Glutamatergic neuron (in vitro differentiated cells): ENCODE data around the gene SNX3. TPM values are rescaled to one million over a fixed set of nuclear protein-coding genes. Genes with fewer than 3 reads are reported as not detected.
"Not testable (repeated sequence)": the region's sequence is repeated elsewhere in the genome, so short reads cannot be mapped to it uniquely, and the experiment has no call there.

Experiments
- DNase-seq: peaks from one replicate; pipeline ENCODE4 v3.0.0; 2022
- H3K27ac Mint-ChIP-seq: one replicate; pipeline ENCODE4 v1.8.0; 2020; ENCODE audit warnings: mild to moderate bottlenecking, mixed read lengths, inconsistent platforms; ENCODE audit not compliant: unreplicated experiment
- H3K27me3 Mint-ChIP-seq: one replicate; pipeline ENCODE4 v1.8.0; 2020; ENCODE audit warnings: mild to moderate bottlenecking, moderate library complexity, mixed read lengths, inconsistent platforms; ENCODE audit not compliant: unreplicated experiment
- H3K36me3 Mint-ChIP-seq: one replicate; pipeline ENCODE4 v1.8.0; 2020; ENCODE audit warnings: mild to moderate bottlenecking, mixed read lengths, inconsistent platforms; ENCODE audit not compliant: unreplicated experiment
- H3K4me1 Mint-ChIP-seq: one replicate; pipeline ENCODE4 v1.8.0; 2020; ENCODE audit warnings: mild to moderate bottlenecking, low read depth, mixed read lengths, inconsistent platforms; ENCODE audit not compliant: unreplicated experiment
- H3K4me3 Mint-ChIP-seq: one replicate; pipeline ENCODE4 v1.8.0; 2020; ENCODE audit warnings: mild to moderate bottlenecking, mixed read lengths, inconsistent platforms; ENCODE audit not compliant: unreplicated experiment
- H3K9me3 Mint-ChIP-seq: one replicate; pipeline ENCODE4 v1.8.0; 2020; ENCODE audit warnings: mild to moderate bottlenecking, moderate library complexity, mixed read lengths, inconsistent platforms; ENCODE audit not compliant: unreplicated experiment
- long read RNA-seq: library from polyadenylated mRNA; unstranded; transcript quantifications from one replicate; pipeline ENCODE4 v2.0.0, GENCODE V29; 2020; ENCODE audit not compliant: unreplicated experiment
- total RNA-seq: library from RNA; stranded (reverse); fragmentation: NEBNext Ultra II Directional; extraction: Animal tissue kit (Norgen Biotek cat#: 25700); gene quantifications from one replicate; pipeline ENCODE4 v1.2.1, GENCODE V29; 2021; ENCODE audit not compliant: unreplicated experiment
- TF ChIP-seq, protein P1 (sequence below): fragments of 200-600 bp; sonication (generic); IDR thresholded peaks from one replicate; pipeline ENCODE4 v1.5.0; 2021; ENCODE audit not compliant: partially characterized antibody, unreplicated experiment

Gene SNX3
- total RNA-seq: 66.2 TPM
- long read RNA-seq, transcript SNX3-201 (4 exons, 1,755 nt): major isoform, 74 of 78 reads
- long read RNA-seq, partial matches to known transcripts: 2 of 78 reads
- long read RNA-seq, other reads (novel, unspliced or antisense): 1 of 78 reads

DNA sequence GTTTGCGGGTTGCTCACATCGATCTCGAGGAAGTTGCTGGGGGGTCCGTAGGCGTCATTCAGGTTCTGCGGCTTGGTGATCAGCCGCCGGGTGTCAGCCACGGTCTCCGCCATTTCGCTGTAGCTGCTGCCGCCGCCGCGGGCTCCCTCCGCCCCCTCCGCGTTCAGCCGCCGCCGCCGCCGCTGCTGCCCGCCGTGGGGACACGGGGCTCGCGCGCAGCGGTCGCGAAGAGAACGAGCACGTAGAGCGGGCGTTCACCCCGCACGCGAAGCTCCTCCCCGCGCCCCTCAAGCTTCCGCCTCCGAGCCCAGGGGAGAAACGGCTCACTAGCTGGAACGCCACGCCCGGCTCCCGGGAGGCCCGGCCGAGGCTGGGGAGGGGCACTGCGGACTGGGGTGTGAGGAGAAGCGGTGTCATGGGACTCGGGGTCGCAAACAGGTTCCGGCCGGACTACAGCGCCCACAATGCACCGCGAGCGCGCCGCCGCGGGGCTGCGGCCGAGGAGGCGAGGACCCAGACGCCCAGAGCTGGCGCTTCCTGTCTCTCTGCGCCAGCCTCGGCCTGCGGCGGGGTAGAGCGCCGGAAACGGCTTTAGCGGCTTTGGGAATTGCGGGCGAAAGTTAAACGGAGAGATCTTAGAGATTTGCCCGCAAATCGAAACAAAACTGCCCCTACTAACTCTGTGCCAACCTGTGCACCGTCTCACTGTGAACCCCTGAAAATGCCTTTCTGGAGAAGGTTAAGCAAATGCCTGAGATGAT lies at the start of gene SNX3:
SNX3 (minus strand) TSS at position 232 of the 761 bp plus-strand sequence; CDS start at position 113, 119 bp downstream.
- Mint-ChIP-seq H3K36me3 (no peaks in the 10 kb centered on the region), H3K4me1 (peaks cover 1% of the 10 kb centered on the region), H3K27ac (peak within 1 kb of the TSS; percentile 94), H3K9me3 (no peaks in the 10 kb centered on the region), H3K27me3 (no peaks in the 10 kb centered on the region), H3K4me3 (peak within 1 kb of the TSS; percentile 98)
- TF ChIP-seq, protein P1, sequence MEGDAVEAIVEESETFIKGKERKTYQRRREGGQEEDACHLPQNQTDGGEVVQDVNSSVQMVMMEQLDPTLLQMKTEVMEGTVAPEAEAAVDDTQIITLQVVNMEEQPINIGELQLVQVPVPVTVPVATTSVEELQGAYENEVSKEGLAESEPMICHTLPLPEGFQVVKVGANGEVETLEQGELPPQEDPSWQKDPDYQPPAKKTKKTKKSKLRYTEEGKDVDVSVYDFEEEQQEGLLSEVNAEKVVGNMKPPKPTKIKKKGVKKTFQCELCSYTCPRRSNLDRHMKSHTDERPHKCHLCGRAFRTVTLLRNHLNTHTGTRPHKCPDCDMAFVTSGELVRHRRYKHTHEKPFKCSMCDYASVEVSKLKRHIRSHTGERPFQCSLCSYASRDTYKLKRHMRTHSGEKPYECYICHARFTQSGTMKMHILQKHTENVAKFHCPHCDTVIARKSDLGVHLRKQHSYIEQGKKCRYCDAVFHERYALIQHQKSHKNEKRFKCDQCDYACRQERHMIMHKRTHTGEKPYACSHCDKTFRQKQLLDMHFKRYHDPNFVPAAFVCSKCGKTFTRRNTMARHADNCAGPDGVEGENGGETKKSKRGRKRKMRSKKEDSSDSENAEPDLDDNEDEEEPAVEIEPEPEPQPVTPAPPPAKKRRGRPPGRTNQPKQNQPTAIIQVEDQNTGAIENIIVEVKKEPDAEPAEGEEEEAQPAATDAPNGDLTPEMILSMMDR: no peak
- peak; percentile 95 for DNase-seq

DNA sequence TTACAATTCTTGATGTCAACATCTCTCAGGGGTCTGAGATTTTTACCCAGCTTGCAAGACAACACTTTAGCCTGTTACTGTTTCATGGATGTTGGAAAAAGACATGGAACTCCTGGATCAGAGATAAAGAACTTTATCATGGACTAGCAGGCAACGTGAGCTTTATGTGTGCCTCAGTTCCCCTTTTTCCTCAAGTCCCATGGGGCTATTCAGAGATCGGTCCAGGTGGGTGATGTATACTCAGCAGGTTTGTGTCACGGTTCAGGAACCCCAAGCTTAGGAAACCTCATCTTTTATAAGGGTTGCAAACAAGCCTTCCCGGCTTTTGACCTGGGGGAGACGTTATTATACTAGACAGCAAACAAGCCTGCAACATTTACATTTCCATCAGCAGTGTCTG lies 49.0 kb upstream of the SNX3 start:
- Mint-ChIP-seq H3K9me3 (no peaks in the 10 kb centered on the region), H3K27me3 (no peaks in the 10 kb centered on the region), H3K36me3 (no peaks in the 10 kb centered on the region), H3K4me1 (no peaks in the 10 kb centered on the region), H3K27ac (no peak overlapping the region), H3K4me3 (no peak overlapping the region)
- TF ChIP-seq, protein P1: no peak
- DNase-seq: no peak

DNA sequence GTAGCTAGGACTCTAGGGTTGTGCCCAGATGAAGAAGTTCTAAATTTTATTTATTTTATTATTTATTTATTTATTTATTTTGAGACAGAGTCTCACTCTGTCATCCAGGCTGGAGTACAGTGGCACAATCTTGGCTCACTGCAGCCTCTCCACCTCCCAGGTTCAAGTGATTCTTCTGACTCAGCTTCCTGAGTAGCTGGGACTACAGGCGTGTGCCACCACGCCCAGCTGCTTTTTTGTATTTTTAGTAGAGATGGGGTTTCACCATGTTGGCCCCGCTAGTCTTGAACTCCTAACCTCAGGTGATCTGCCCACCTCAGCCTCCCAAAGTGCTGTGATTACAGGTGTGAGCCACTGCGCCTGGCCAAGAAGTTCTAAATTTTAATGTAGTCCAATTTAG lies 47.8 kb upstream of the SNX3 start:
- not testable (repeated sequence) for H3K27ac Mint-ChIP-seq, H3K36me3 Mint-ChIP-seq, DNase-seq, H3K4me3 Mint-ChIP-seq, H3K9me3 Mint-ChIP-seq, H3K4me1 Mint-ChIP-seq, H3K27me3 Mint-ChIP-seq

DNA sequence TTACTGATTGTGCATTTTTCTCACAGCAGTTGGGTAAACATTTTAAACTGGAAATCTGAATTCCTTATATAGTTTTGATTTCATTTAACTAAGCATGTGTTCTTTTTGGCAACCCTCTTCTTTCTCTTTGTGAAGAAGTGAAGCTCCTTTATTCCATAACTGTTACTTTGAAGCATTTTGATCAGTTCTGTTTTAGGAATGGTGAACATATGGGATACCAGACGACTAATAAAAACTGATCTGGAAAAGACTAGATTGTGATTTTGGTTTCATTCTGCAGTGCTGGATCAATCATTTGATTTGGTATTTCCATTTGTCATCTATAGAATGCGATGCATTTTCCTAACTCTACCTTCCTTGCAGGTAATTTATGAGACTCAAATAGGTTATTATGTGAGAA lies 43.8 kb upstream of the SNX3 start:
- H3K36me3 Mint-ChIP-seq: peaks cover 8% of the 10 kb centered on the region
- H3K4me3 Mint-ChIP-seq: no peak overlapping the region
- H3K27me3 Mint-ChIP-seq: no peaks in the 10 kb centered on the region
- H3K27ac Mint-ChIP-seq: no peak overlapping the region
- no peaks in the 10 kb centered on the region for H3K9me3 Mint-ChIP-seq
- H3K4me1 Mint-ChIP-seq: no peaks in the 10 kb centered on the region
- DNase-seq: no peak
- TF ChIP-seq, protein P1: no peak

DNA sequence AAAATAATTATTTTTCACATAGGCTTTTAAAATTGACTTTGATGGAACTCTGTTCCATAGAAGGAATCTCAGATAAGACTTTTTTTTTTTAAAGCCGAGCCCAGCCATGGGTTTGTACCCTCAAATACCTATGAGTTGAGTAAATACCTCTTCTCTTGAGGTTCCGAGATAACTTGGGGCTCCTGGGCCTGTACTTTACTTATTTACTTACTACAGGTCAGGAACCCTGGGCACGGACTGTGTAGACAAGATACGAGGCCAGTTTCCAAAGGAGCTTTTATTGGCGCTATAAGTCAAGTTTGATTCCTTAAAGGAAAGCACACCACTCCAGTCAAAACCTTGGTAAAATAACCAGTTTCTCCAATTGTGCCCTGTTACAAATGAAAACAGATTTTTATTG lies 41.5 kb upstream of the SNX3 start:
- Mint-ChIP-seq H3K4me3 (no peak overlapping the region), H3K27me3 (no peaks in the 10 kb centered on the region), H3K36me3 (peaks cover 8% of the 10 kb centered on the region), H3K9me3 (peaks cover 1% of the 10 kb centered on the region), H3K4me1 (no peaks in the 10 kb centered on the region), H3K27ac (no peak overlapping the region)
- TF ChIP-seq, protein P1: no peak
- DNase-seq: no peak
